ENCODE measurements around the gene XPOT. TPM values are rescaled to one million over a fixed set of nuclear protein-coding genes. Genes with fewer than 3 reads are reported as not detected.

The XPOT gene
- total RNA-seq, 1 experiment from 2014 or later = 51.8 TPM

- Histone ChIP-seq H3K27me3 (no peaks in the 10 kb centered on the region), H3K9me3 (no peaks in the 10 kb centered on the region), H3K36me3 (peaks cover 33% of the 10 kb centered on the region), H3K4me3 (peak within 1 kb of the TSS; percentile 95)
- peak; percentile 90 for DNase-seq
Measured at GRCh38 chr12:64451687-64452558, 47.7 kb downstream of the XPOT start, which contains the start of gene TBK1. Gene TBK1 (plus strand): TSS chr12:64452120. CDS start chr12:64455871, 3,751 bp downstream.

- peak; percentile 31 for DNase-seq
- H3K4me3 ChIP-seq = peak overlapping the region; percentile 95
Measured at GRCh38 chr12:64452559-64453329, 48.6 kb downstream of the XPOT start.

GRCh38 chr12:64455506-64455905 is 51.3 kb downstream of the XPOT start:
- no peaks in the 10 kb centered on the region for H3K27me3 ChIP-seq
- no peak overlapping the region for H3K4me3 ChIP-seq
- peaks cover 36% of the 10 kb centered on the region for H3K36me3 ChIP-seq
- H3K9me3 ChIP-seq = no peaks in the 10 kb centered on the region
- DNase-seq = no peak

More at GRCh38 chr12:64452559-64453329, 48.6 kb downstream of the XPOT start:
- Histone ChIP-seq H3K27me3 (no peaks in the 10 kb centered on the region), H3K9me3 (no peaks in the 10 kb centered on the region), H3K36me3 (peaks cover 35% of the 10 kb centered on the region)

- no peak overlapping the region for H3K4me3 ChIP-seq
- peaks cover 37% of the 10 kb centered on the region for H3K36me3 ChIP-seq
- no peaks in the 10 kb centered on the region for H3K9me3 ChIP-seq
- no peak for DNase-seq
- H3K27me3 ChIP-seq = no peaks in the 10 kb centered on the region
Measured at GRCh38 chr12:64456119-64456518, 51.9 kb downstream of the XPOT start.

- H3K27me3 ChIP-seq = no peaks in the 10 kb centered on the region
- H3K36me3 ChIP-seq = peaks cover 45% of the 10 kb centered on the region
- no peaks in the 10 kb centered on the region for H3K9me3 ChIP-seq
- no peak for DNase-seq
- H3K4me3 ChIP-seq = no peak overlapping the region
Measured at GRCh38 chr12:64457032-64457431, 52.8 kb downstream of the XPOT start.

- H3K4me3 ChIP-seq = no peak overlapping the region
- H3K36me3 ChIP-seq = peaks cover 46% of the 10 kb centered on the region
- no peaks in the 10 kb centered on the region for H3K27me3 ChIP-seq
- no peaks in the 10 kb centered on the region for H3K9me3 ChIP-seq
- DNase-seq = no peak
Measured at GRCh38 chr12:64457466-64457865, 53.3 kb downstream of the XPOT start.

- Histone ChIP-seq H3K36me3 (peaks cover 46% of the 10 kb centered on the region), H3K4me3 (no peak overlapping the region), H3K9me3 (no peaks in the 10 kb centered on the region), H3K27me3 (no peaks in the 10 kb centered on the region)
- DNase-seq = no peak
Measured at GRCh38 chr12:64457923-64458322, 53.7 kb downstream of the XPOT start.

- H3K9me3 ChIP-seq = no peaks in the 10 kb centered on the region
- DNase-seq = no peak
- H3K36me3 ChIP-seq = peaks cover 49% of the 10 kb centered on the region
- no peaks in the 10 kb centered on the region for H3K27me3 ChIP-seq
- H3K4me3 ChIP-seq = peak overlapping the region; percentile 18
Measured at GRCh38 chr12:64459394-64459891, 55.3 kb downstream of the XPOT start.

GRCh38 chr12:64461634-64462414 is 57.6 kb downstream of the XPOT start:
- Histone ChIP-seq H3K27me3 (no peaks in the 10 kb centered on the region), H3K36me3 (peaks cover 53% of the 10 kb centered on the region), H3K9me3 (no peaks in the 10 kb centered on the region), H3K4me3 (no peak overlapping the region)
- DNase-seq = peak; percentile 42

- no peak for DNase-seq
- Histone ChIP-seq H3K36me3 (peaks cover 45% of the 10 kb centered on the region), H3K27me3 (no peaks in the 10 kb centered on the region), H3K4me3 (no peak overlapping the region), H3K9me3 (no peaks in the 10 kb centered on the region)
Measured at GRCh38 chr12:64466178-64466577, 62.0 kb downstream of the XPOT start.

GRCh38 chr12:64468966-64469365 is 64.8 kb downstream of the XPOT start:
- Histone ChIP-seq H3K9me3 (no peaks in the 10 kb centered on the region), H3K36me3 (peaks cover 54% of the 10 kb centered on the region), H3K4me3 (no peak overlapping the region), H3K27me3 (no peaks in the 10 kb centered on the region)
- DNase-seq = no peak

- Histone ChIP-seq H3K27me3 (no peaks in the 10 kb centered on the region), H3K4me3 (no peak overlapping the region), H3K36me3 (peaks cover 55% of the 10 kb centered on the region), H3K9me3 (no peaks in the 10 kb centered on the region)
- DNase-seq = no peak
Measured at GRCh38 chr12:64469455-64470142, 65.4 kb downstream of the XPOT start.

GRCh38 chr12:64470495-64470894 is 66.3 kb downstream of the XPOT start:
- Histone ChIP-seq H3K36me3 (peaks cover 61% of the 10 kb centered on the region), H3K9me3 (no peaks in the 10 kb centered on the region), H3K4me3 (no peak overlapping the region), H3K27me3 (no peaks in the 10 kb centered on the region)
- DNase-seq = no peak

- H3K9me3 ChIP-seq = no peaks in the 10 kb centered on the region; the same call in 1 of the 2 replicates
- no peak for DNase-seq
- no peaks in the 10 kb centered on the region for H3K27me3 ChIP-seq
- peaks cover 60% of the 10 kb centered on the region for H3K36me3 ChIP-seq
- no peak overlapping the region for H3K4me3 ChIP-seq
Measured at GRCh38 chr12:64473176-64473575, 69.0 kb downstream of the XPOT start.

- Histone ChIP-seq H3K9me3 (no peaks in the 10 kb centered on the region; the same call in 1 of the 2 replicates), H3K36me3 (peaks cover 68% of the 10 kb centered on the region), H3K27me3 (no peaks in the 10 kb centered on the region), H3K4me3 (no peak overlapping the region)
- DNase-seq = no peak
Measured at GRCh38 chr12:64475518-64475917, 71.3 kb downstream of the XPOT start.

- Histone ChIP-seq H3K27me3 (no peaks in the 10 kb centered on the region), H3K36me3 (peaks cover 68% of the 10 kb centered on the region), H3K9me3 (no peaks in the 10 kb centered on the region; the same call in 1 of the 2 replicates), H3K4me3 (no peak overlapping the region)
- no peak for DNase-seq
Measured at GRCh38 chr12:64476844-64477243, 72.7 kb downstream of the XPOT start.
